DMS53 (cell line): ENCODE measurements around the gene DIAPH3.
"Not testable (repeated sequence)": the region's sequence is repeated elsewhere in the genome, so short reads cannot be mapped to it uniquely, and the experiment has no call there.

Experiments used
- DNase-seq: peaks from one replicate; lab custom pipeline; 2025; lab: John Stamatoyannopoulos, UW

The DIAPH3 gene

GRCh38 chr13:60099631-60100420, 63.9 kb downstream of the DIAPH3 start:
- no peak for DNase-seq

GRCh38 chr13:60095300-60095699, 68.4 kb downstream of the DIAPH3 start:
- DNase-seq, result peak; percentile 1

- DNase-seq, result peak; percentile 56
Observed at GRCh38 chr13:60094385-60095088, 69.2 kb downstream of the DIAPH3 start.

GRCh38 chr13:60093425-60094019, 70.2 kb downstream of the DIAPH3 start:
- DNase-seq, result no peak

GRCh38 chr13:60091573-60091972, 72.2 kb downstream of the DIAPH3 start:
- no peak for DNase-seq

- DNase-seq, result no peak
Observed at GRCh38 chr13:60090574-60090973, 73.2 kb downstream of the DIAPH3 start.

- not testable (repeated sequence) for DNase-seq
Observed at GRCh38 chr13:60083780-60084179, 79.9 kb downstream of the DIAPH3 start.

- no peak for DNase-seq
Observed at GRCh38 chr13:60080850-60081249, 82.9 kb downstream of the DIAPH3 start.

GRCh38 chr13:60078226-60078625, 85.5 kb downstream of the DIAPH3 start:
- no peak for DNase-seq

- peak; percentile 0 for DNase-seq
Observed at GRCh38 chr13:60075850-60076249, 87.9 kb downstream of the DIAPH3 start.

GRCh38 chr13:60074397-60074796, 89.3 kb downstream of the DIAPH3 start:
- no peak for DNase-seq

- DNase-seq, result peak; percentile 50
Observed at GRCh38 chr13:60066226-60066625, 97.5 kb downstream of the DIAPH3 start.

GRCh38 chr13:60062502-60062901, 101.2 kb downstream of the DIAPH3 start:
- DNase-seq, result no peak

- DNase-seq, result no peak
Observed at GRCh38 chr13:60061737-60062136, 102.0 kb downstream of the DIAPH3 start.

- no peak for DNase-seq
Observed at GRCh38 chr13:60051754-60052285, 111.9 kb downstream of the DIAPH3 start.

- not testable (repeated sequence) for DNase-seq
Observed at GRCh38 chr13:60048353-60048752, 115.4 kb downstream of the DIAPH3 start.

- no peak for DNase-seq
Observed at GRCh38 chr13:60047918-60048317, 115.8 kb downstream of the DIAPH3 start.

GRCh38 chr13:60044321-60044720, 119.4 kb downstream of the DIAPH3 start:
- DNase-seq, result no peak

- no peak for DNase-seq
Observed at GRCh38 chr13:60043262-60043661, 120.5 kb downstream of the DIAPH3 start.

GRCh38 chr13:60040668-60041067, 123.1 kb downstream of the DIAPH3 start:
- DNase-seq, result peak; percentile 10

GRCh38 chr13:60035874-60036273, 127.9 kb downstream of the DIAPH3 start:
- no peak for DNase-seq

GRCh38 chr13:60032851-60033250, 130.9 kb downstream of the DIAPH3 start:
- DNase-seq, result no peak

GRCh38 chr13:60028021-60028420, 135.7 kb downstream of the DIAPH3 start:
- DNase-seq, result no peak
